ENCODE results near the gene ELAPOR2.
"Not testable (repeated sequence)": the region's sequence is repeated elsewhere in the genome, so short reads cannot be mapped to it uniquely, and the experiment has no call there.

Gene ELAPOR2, protein sequence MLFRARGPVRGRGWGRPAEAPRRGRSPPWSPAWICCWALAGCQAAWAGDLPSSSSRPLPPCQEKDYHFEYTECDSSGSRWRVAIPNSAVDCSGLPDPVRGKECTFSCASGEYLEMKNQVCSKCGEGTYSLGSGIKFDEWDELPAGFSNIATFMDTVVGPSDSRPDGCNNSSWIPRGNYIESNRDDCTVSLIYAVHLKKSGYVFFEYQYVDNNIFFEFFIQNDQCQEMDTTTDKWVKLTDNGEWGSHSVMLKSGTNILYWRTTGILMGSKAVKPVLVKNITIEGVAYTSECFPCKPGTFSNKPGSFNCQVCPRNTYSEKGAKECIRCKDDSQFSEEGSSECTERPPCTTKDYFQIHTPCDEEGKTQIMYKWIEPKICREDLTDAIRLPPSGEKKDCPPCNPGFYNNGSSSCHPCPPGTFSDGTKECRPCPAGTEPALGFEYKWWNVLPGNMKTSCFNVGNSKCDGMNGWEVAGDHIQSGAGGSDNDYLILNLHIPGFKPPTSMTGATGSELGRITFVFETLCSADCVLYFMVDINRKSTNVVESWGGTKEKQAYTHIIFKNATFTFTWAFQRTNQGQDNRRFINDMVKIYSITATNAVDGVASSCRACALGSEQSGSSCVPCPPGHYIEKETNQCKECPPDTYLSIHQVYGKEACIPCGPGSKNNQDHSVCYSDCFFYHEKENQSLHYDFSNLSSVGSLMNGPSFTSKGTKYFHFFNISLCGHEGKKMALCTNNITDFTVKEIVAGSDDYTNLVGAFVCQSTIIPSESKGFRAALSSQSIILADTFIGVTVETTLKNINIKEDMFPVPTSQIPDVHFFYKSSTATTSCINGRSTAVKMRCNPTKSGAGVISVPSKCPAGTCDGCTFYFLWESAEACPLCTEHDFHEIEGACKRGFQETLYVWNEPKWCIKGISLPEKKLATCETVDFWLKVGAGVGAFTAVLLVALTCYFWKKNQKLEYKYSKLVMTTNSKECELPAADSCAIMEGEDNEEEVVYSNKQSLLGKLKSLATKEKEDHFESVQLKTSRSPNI

DNA sequence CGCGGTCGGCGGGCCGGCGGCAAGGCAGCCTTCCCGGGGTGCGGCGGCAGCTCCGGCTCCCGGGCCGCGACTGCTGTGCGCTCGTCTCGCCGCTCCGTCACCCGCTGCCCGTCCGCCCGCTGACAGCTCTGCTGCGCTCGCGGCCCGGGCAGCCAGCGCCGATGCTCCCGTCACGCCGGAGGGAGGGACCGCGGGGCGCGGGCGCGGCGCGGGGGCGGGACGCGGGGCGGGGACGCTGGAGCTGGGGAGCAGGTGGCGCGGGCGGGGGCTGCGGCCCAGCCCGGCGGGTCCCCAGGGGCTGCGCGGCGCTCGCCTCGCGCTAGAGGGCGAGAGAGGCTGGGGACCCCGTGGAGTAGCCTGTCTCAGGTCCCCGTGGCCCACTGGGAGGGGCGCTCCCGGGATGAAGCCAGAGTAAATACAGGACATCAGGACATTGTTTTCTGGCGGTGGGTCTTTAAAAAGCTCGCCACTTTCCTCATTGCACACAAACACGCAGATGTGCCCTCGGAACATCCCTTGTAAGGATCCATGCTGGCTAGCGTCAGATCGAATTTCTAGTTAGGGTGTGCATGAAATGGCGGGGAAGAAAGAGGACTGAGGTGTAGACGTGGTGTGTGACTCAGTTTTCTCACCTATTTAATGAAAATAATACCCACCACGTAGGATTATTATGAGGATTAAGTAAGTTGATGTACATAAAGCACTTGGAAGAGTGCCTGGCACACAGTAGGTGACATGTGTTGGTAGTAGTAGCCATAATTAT lies at the start of gene ELAPOR2:
Gene ELAPOR2 (minus strand): TSS at position 130 of the 763 bp plus-strand sequence. CDS start 141 bp downstream, outside the sequence.
- peak; percentile 90 for DNase-seq (ENCODE audit: low spot score)

- DNase-seq (ENCODE audit: low spot score): no peak
These were observed 48.7 kb upstream of the ELAPOR2 start for GRCh38 chr7:87107949-87108776.

GRCh38 chr7:87106974-87107612 lies 47.6 kb upstream of the ELAPOR2 start:
- no peak for DNase-seq (ENCODE audit: low spot score)

- no peak for DNase-seq (ENCODE audit: low spot score)
These were observed 45.9 kb upstream of the ELAPOR2 start for GRCh38 chr7:87105401-87105800.

GRCh38 chr7:87100326-87100725 lies 40.9 kb upstream of the ELAPOR2 start:
- DNase-seq (ENCODE audit: low spot score): no peak

GRCh38 chr7:87097375-87097774 lies 37.9 kb upstream of the ELAPOR2 start:
- not testable (repeated sequence) for DNase-seq (ENCODE audit: low spot score)

GRCh38 chr7:87094322-87094721 lies 34.9 kb upstream of the ELAPOR2 start:
- no peak for DNase-seq (ENCODE audit: low spot score)

DNA sequence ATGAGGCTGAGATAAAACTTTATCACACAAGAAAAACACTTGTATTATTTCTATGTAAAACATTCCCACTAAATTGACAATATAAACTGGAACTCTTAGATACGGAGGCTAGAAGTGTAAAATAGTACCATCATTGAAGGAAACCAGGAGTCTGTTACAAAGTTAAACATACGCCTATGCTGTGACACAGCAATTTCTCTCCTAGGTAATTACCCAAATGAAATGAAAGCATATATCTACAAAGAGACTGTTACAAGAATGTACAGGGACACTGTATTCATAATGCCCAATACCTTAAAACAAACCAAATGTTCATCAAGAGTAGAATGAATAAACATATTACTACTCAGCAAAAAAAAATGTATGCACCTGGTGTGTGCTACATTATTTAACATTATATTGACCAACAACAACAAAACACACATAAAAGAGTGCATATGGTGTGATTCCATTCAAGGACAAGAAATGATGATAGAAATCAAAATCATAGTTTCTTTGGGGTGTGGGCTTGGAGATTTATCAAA lies 33.2 kb upstream of the ELAPOR2 start:
- DNase-seq (ENCODE audit: low spot score): no peak

GRCh38 chr7:87091487-87092066 lies 32.1 kb upstream of the ELAPOR2 start:
- DNase-seq (ENCODE audit: low spot score): no peak

GRCh38 chr7:87083865-87084519 lies 24.5 kb upstream of the ELAPOR2 start:
- DNase-seq (ENCODE audit: low spot score): no peak

- no peak for DNase-seq (ENCODE audit: low spot score)
These were observed 23.2 kb upstream of the ELAPOR2 start for GRCh38 chr7:87082675-87083074.

GRCh38 chr7:87075671-87076404 lies 16.4 kb upstream of the ELAPOR2 start:
- DNase-seq (ENCODE audit: low spot score): no peak

- no peak for DNase-seq (ENCODE audit: low spot score)
These were observed 8.3 kb upstream of the ELAPOR2 start for GRCh38 chr7:87067788-87068187.

DNA sequence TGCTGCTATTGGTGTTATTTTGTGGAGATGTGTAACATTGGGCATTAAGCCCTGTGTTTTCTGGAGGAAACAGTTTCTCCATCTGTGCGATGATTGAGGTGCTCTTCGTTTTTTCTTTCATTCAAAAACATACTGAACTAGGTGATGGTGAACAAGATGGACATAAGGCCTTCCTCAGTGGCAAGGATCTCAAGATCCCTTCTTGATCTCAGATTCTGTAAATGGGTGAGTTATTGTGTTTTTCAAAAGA lies 759 bp upstream of the ELAPOR2 start:
- DNase-seq (ENCODE audit: low spot score): no peak

- no peak for DNase-seq (ENCODE audit: low spot score)
These were observed 520 bp downstream of the ELAPOR2 start for GRCh38 chr7:87058744-87059524.

DNA sequence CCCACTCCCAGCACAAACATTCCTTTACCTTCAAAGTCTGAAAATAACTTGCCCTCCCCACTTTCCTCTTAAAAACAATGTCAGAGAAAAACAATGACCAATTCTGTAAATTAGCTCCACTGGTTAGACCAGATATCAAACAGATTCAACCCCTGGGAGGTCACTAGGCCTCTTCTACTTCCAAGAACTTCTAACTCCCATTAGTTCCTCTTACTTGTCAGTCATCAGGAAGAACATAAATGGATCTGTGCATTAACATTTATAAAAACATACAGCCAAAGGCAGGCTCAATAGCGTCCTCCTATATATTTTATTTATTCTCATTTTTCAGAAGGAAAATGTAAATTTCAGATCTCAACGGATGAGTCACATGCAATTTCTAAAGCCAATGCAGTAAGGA lies 2.2 kb downstream of the ELAPOR2 start:
- no peak for DNase-seq (ENCODE audit: low spot score)

DNA sequence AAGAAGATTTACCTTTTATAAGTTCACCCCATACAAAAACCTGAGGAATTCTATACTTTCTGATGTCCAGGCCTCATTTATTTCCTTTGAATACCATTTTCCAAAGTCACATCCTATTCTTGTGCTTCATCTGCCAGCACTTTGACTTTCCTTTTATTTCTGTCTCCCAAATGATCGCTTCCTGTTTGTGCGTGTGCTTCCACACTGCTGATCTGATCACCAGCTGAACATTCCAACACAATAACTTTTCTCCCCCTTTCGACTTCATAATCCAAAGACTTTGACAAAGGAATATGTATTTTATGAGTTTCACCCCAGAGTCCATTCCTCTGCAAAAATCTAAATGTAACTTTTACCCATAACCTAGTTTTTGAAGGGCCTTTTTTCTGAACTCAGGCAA lies 3.1 kb downstream of the ELAPOR2 start:
- no peak for DNase-seq (ENCODE audit: low spot score)

DNA sequence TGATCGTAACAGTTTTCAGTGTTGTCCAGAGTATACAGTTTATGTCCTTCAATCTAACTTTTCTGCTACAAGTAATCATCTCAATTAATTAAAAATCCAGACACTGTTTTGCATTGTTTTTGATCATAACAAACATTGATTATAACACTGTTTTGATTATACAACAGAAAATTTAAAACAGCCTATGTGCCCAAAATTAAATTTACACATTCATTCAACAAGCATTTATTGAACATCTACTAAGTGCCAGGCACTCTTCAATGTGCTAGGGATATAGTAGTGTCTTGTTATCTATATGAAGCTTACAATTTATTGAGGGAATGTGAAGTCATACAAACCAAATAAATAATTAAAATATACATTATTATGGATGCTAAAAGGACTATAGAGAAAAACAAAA lies 10.6 kb downstream of the ELAPOR2 start:
- no peak for DNase-seq (ENCODE audit: low spot score)
